Epithelial cell of esophagus (primary cell): ENCODE data around the gene RPTOR.

ENCODE experiments used
- DNase-seq: peaks from one replicate; pipeline ENCODE4 v3.0.0; 2010; ENCODE audit warnings: low read depth
- H3K4me3 ChIP-seq: 2 replicates; pipeline ENCODE4 v1.5.1; 2011; ENCODE audit warnings: mild to moderate bottlenecking, low read length, control low read depth
- TF ChIP-seq, protein P1 (sequence below): IDR thresholded peaks from 2 replicates; pipeline ENCODE4 v1.5.1; 2011; ENCODE audit warnings: low read depth, mild to moderate bottlenecking, low read length, control low read depth, inconsistent platforms; ENCODE audit not compliant: insufficient read depth; ENCODE audit errors: missing control alignments

RPTOR gene

DNA sequence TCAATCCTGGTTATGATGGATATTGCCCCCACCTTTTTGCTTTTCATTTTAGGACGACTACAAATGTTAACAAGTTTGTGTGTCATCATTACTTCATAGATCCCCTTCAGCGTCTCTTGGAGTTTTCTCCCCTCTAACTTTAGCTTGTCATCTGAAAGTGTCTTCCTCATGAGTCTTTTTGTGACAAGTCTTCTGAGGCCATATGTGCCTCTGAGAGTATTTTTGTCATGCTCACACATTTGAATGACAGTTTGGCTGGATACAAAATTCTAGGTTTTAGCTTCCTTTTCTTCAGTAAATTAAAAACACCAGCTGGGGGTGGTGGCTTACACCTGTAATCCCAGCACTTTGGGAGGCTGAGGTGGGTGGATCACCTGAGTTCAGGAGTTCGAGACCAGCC, 243.2 kb downstream of the RPTOR start:
- TF ChIP-seq, protein P1, sequence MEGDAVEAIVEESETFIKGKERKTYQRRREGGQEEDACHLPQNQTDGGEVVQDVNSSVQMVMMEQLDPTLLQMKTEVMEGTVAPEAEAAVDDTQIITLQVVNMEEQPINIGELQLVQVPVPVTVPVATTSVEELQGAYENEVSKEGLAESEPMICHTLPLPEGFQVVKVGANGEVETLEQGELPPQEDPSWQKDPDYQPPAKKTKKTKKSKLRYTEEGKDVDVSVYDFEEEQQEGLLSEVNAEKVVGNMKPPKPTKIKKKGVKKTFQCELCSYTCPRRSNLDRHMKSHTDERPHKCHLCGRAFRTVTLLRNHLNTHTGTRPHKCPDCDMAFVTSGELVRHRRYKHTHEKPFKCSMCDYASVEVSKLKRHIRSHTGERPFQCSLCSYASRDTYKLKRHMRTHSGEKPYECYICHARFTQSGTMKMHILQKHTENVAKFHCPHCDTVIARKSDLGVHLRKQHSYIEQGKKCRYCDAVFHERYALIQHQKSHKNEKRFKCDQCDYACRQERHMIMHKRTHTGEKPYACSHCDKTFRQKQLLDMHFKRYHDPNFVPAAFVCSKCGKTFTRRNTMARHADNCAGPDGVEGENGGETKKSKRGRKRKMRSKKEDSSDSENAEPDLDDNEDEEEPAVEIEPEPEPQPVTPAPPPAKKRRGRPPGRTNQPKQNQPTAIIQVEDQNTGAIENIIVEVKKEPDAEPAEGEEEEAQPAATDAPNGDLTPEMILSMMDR: no peak
- no peak for DNase-seq
- H3K4me3 ChIP-seq: no peak overlapping the region

DNA sequence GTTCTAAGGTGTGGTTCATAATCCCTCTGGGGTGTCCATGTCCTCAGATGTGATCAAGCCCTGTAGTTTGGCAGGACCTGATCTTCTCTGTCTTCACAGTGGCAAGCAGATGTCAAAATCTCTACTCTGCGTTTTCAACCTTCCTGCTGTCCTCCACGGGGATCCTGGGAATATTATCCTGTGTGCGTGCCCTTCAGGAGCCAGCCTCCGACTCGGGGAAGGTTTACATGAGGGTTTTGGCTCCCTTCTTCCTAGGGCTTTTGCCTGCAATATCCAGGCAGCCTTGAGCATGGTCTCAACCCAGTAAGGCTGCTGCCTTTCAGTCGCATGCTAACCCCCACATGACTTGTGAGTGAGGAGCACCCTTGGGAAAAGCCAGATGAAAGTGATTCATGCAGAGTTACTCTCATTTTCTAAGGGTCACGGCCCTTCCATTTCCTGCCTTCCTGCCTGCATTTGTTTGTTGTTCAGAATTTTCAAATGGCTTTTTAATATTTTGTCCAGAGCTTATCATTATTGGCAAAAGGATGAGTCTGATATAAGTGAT, 244.8 kb downstream of the RPTOR start:
- TF ChIP-seq, protein P1: no peak
- DNase-seq: peak; percentile 68

DNA sequence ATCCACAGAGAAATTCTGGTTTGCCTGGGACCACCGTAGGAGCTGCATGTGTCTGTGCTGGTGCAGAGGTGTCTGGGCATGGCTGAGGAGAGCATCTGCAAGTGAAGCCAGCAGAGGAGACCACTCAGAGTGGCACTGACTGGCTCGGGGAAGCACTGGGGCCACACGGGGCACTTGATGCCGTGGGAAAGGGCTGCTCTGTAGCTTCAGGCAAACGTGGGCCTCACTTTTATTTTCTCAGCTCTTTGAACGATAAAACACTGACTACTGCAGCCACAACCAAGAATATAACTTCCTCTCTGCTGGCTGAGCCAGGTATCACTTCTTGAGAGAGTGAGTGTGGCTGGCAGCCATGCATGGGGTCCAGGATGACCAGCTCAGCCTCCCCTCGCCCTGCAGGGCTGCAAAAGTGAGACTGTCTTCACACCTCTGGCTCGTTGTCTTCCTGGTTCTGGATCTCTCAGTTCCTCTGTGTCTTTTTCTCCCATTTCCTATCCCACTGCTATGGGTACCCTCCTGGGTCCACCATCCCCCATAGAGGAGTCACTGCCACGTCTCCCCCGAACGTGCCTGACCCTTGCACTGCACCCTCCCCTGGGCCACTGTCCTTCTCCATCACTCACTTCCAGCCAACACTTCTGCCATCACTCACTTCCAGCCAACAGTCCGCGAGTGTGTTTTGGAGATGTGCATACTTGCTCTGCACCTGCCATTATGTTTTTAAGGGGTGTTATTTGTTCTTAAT, 245.6 kb downstream of the RPTOR start:
- no peak for DNase-seq
- TF ChIP-seq, protein P1: no peak
- H3K4me3 ChIP-seq: no peak overlapping the region

More for the DNA sequence above, 244.8 kb downstream of the RPTOR start:
- no peak overlapping the region for H3K4me3 ChIP-seq

DNA sequence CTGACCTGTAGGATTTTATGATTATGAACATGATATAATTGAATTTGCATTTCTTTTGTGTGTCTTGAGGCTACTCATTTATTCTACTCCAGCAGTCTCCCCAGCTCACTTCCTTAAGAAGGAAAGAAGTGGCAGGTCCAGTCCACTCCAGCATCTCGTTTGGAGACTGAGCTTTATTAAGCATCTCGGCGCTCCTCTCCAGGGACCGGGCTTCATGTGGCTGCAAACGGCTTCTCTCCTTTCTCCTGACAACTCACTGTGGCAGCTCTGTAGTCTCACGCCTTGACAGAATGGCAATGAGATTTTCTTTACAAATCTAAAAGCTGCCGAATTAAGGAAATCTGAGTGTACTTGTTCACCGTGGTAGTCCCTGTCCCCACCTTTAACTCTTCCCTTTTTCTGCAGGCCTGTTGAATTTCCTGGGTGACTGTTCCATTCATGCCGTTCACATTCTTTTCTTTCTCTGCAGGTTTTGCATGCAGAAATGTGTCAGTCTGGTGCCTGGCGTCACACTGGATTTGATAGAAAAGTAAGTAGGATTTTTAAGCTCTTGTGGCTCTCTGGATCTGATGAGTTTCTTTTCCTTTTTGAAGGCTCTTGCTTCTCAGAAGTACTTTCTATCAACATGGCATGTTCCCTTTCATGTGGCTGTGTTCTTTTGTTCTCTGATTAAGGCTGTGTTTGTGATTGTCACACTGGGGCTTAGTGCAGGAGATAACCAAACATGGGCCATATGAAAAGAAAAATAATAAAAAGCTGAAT, 246.5 kb downstream of the RPTOR start:
- H3K4me3 ChIP-seq: no peak overlapping the region
- DNase-seq: no peak
- TF ChIP-seq, protein P1: no peak

DNA sequence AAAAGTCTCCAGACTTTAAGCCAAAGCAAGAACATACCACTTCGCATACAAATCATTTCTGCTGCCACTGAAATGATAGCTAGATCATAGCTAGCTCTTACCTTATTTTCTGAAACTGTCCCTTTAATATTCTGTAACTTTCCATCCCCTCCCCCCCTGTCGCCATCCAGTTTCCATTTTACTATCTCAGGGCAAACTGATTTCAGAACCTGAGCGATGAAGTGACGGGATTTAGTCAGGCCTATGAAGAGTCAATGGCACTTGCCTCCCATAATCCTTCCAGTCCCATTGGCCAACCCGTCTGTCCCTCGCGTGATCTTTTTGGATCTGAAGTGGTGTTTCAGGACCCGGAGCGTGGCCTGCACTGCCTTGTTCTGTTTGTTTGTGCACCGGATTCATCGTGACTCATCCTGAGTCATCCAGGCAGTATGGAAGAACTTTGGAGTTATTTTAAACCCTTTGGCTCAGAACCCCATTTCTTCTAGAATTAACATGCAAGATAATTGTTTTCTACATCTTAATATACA, 247.2 kb downstream of the RPTOR start:
- TF ChIP-seq, protein P1: no peak
- no peak overlapping the region for H3K4me3 ChIP-seq
- peak; percentile 94 for DNase-seq

DNA sequence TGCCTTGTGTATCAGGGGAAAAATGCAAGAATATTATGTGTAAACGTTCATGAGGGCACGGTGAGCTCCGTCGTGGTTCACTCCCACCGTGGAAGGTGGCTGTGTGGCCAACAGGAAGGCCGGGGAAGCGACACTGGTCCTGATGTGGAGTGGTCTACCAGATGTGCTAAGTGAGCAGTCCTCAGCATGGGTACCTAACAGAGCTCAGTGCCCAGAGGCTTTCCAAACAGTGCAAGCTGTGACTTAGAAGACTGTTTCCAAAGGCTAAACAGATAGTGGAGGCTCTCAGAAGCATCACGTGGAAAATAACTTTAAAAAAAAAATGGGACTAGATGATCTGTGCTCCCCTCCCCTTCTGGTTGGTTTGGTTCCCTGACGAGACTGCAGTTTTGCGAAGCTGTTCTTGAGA, 247.7 kb downstream of the RPTOR start:
- H3K4me3 ChIP-seq: no peak overlapping the region
- TF ChIP-seq, protein P1: no peak
- DNase-seq: no peak
